Progenitor cell of endocrine pancreas (in vitro differentiated cells): ENCODE measurements around the gene GPR55. TPM values are rescaled to one million over a fixed set of nuclear protein-coding genes. Genes with fewer than 3 reads are reported as not detected.

ENCODE experiments used
- DNase-seq: peaks from one replicate; pipeline ENCODE4 v3.0.0; 2021; ENCODE audit warnings: low spot score; ENCODE audit not compliant: unreplicated experiment
- H3K27ac Mint-ChIP-seq: 2 replicates; pipeline ENCODE4 v1.8.0; 2021; ENCODE audit warnings: mild to moderate bottlenecking, moderate library complexity, mixed read lengths
- H3K27me3 Mint-ChIP-seq: 2 replicates; pipeline ENCODE4 v1.8.0; 2021; ENCODE audit warnings: mixed read lengths
- H3K36me3 Mint-ChIP-seq: 2 replicates; pipeline ENCODE4 v1.8.0; 2022; ENCODE audit warnings: mixed read lengths; ENCODE audit not compliant: insufficient read depth
- H3K4me1 Mint-ChIP-seq: 2 replicates; pipeline ENCODE4 v1.8.0; 2021; ENCODE audit warnings: low read depth, mixed read lengths
- H3K4me3 Mint-ChIP-seq: 2 replicates; pipeline ENCODE4 v1.8.0; 2021; ENCODE audit warnings: low read depth, mild to moderate bottlenecking, moderate library complexity, mixed read lengths
- H3K9me3 Mint-ChIP-seq: 2 replicates; pipeline ENCODE4 v1.8.0; 2021; ENCODE audit warnings: low read depth, mixed read lengths
- total RNA-seq: library from RNA; stranded (reverse); gene quantifications from 2 replicates; pipeline ENCODE4 v1.2.1, GENCODE V29; 2021
- TF ChIP-seq, protein P1 (sequence below): fragments of 200-600 bp; sonication (generic); IDR thresholded peaks from one replicate; pipeline ENCODE4 v1.5.0; 2021; ENCODE audit warnings: antibody characterized with exemption, mild to moderate bottlenecking; ENCODE audit not compliant: unreplicated experiment

The GPR55 gene
- total RNA-seq, 1 donor from 2014 or later = not detected

DNA sequence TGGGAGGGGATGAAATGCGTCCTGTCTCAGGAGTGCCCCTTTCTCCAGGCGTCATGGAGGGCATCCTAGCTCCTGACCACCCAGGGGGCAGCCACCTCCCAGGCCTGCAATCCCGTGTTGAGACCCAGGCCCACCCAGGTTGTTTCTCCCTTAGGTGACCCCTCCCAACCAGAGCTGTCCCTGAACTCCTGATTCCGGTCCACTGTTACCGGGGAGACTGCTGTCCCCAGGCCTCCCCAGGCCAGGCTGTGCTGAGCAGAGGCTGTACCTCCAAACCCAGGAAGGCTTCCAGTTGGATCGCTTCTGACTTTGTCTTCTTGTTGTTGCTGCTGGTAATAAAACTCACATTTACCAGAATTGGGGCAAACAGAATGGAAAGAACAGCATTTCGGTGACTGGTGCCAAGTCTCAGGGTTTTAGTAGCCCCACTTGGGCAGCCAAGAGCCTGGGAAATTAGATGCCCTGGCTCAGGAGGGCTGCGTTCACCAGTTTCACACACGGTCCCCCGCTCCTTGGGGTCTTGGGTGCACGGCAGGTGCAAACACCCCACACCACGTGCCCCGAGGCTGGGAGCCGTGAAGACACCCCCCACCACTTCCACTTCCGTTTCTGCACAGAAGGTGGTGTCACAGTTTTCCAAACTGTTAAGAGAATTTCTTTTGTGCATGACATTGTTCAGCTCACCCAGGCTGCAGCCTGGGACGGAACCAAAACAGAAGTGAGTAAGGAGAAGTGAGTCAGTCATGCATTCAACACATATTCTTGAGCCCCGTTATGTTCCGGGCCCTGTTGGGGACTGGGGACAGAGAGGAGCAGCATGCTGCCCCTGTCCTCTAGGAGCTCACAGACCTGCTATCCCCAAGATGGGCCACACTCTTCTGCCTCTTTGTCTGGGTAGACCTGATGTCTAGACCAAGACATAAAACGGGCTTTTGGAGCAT, 30.9 kb downstream of the GPR55 start:
- TF ChIP-seq, protein P1, sequence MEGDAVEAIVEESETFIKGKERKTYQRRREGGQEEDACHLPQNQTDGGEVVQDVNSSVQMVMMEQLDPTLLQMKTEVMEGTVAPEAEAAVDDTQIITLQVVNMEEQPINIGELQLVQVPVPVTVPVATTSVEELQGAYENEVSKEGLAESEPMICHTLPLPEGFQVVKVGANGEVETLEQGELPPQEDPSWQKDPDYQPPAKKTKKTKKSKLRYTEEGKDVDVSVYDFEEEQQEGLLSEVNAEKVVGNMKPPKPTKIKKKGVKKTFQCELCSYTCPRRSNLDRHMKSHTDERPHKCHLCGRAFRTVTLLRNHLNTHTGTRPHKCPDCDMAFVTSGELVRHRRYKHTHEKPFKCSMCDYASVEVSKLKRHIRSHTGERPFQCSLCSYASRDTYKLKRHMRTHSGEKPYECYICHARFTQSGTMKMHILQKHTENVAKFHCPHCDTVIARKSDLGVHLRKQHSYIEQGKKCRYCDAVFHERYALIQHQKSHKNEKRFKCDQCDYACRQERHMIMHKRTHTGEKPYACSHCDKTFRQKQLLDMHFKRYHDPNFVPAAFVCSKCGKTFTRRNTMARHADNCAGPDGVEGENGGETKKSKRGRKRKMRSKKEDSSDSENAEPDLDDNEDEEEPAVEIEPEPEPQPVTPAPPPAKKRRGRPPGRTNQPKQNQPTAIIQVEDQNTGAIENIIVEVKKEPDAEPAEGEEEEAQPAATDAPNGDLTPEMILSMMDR = no peak
- no peak for DNase-seq
- H3K27ac Mint-ChIP-seq = no peak overlapping the region
- peaks cover 10% of the 10 kb centered on the region for H3K27me3 Mint-ChIP-seq
- H3K4me1 Mint-ChIP-seq = no peaks in the 10 kb centered on the region
- no peak overlapping the region for H3K4me3 Mint-ChIP-seq
- no peaks in the 10 kb centered on the region for H3K9me3 Mint-ChIP-seq
- H3K36me3 Mint-ChIP-seq = no peaks in the 10 kb centered on the region

DNA sequence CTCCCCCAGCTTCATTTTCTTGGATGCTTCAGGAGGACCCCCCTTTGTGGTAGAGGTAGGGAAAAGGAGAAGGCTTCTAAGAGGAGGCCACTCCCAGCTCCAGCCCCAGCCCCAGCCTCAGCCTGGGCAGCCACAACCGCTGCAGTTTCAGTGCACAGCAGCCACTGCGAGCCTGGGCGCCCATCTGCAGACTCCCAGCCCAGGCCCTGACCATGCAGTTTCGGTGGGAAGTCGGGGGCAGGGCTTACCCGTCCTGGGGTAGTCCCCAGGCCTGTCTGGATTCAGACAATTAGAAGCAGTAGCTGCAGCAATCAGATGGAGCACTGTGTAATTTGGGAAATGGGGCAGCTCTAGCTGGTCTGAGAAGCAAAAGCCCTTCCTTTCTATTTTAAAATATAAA, 31.7 kb downstream of the GPR55 start:
- Mint-ChIP-seq H3K36me3 (no peaks in the 10 kb centered on the region), H3K27me3 (peaks cover 10% of the 10 kb centered on the region), H3K4me1 (no peaks in the 10 kb centered on the region), H3K9me3 (no peaks in the 10 kb centered on the region), H3K4me3 (no peak overlapping the region), H3K27ac (no peak overlapping the region)
- no peak for DNase-seq
- TF ChIP-seq, protein P1 = no peak

- Mint-ChIP-seq H3K27me3 (no peaks in the 10 kb centered on the region), H3K36me3 (no peaks in the 10 kb centered on the region)
These were observed 33.5 kb downstream of the GPR55 start for GRCh38 chr2:230891509-230891908.

GRCh38 chr2:230891064-230891463, 34.0 kb downstream of the GPR55 start:
- Mint-ChIP-seq H3K4me3 (no peak overlapping the region), H3K36me3 (no peaks in the 10 kb centered on the region), H3K27me3 (no peaks in the 10 kb centered on the region), H3K4me1 (peaks cover 2% of the 10 kb centered on the region), H3K9me3 (no peaks in the 10 kb centered on the region), H3K27ac (no peak overlapping the region)
- no peak for DNase-seq
- TF ChIP-seq, protein P1 = no peak

More at GRCh38 chr2:230891509-230891908, 33.5 kb downstream of the GPR55 start:
- no peaks in the 10 kb centered on the region for H3K9me3 Mint-ChIP-seq
- no peak overlapping the region for H3K4me3 Mint-ChIP-seq
- no peak overlapping the region for H3K27ac Mint-ChIP-seq
- no peaks in the 10 kb centered on the region for H3K4me1 Mint-ChIP-seq
- DNase-seq = no peak
- TF ChIP-seq, protein P1 = no peak

DNA sequence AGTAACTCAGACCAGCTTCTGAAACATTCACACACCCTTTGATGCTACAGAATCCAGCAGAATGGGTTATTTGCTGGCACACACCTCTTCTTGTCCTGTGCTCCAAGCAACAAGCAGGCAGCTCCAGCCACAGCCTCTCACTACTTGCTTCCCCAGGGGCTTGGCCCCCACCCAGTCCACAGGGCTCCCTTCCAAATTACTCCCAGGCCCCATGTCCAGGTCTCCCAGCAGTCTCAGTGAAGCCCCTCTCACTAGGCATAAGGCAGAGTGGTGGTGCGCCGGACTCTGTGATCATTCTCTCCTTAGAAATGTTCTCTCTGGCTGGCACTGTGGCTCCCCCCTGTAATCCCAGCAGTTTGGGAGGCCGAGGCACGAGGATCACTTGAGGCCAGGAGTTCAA, 34.4 kb downstream of the GPR55 start:
- TF ChIP-seq, protein P1 = no peak
- Mint-ChIP-seq H3K27me3 (no peaks in the 10 kb centered on the region), H3K27ac (no peak overlapping the region), H3K4me3 (no peak overlapping the region), H3K36me3 (no peaks in the 10 kb centered on the region), H3K4me1 (peaks cover 4% of the 10 kb centered on the region), H3K9me3 (no peaks in the 10 kb centered on the region)
- no peak for DNase-seq
